Natural killer cell treated with Interleukin-12 subunit alpha and Interleukin-12 subunit beta and Interleukin-15 and Interleukin-18, amount 100 ng/mL, for 72 hours (primary cell): ENCODE measurements around the gene PAPPA. TPM values are rescaled to one million over a fixed set of nuclear protein-coding genes. Genes with fewer than 3 reads are reported as not detected.

Experiments used
- ATAC-seq, 2 donors: fragments of 150-1000 bp; cut with Tn5 transposase in 1 of 2; sonication (Bioruptor Pico), chemical (Tn5 transposase) in 1 of 2; 2 replicates each; pipeline ENCODE4 v1.10.0; 2021
- DNase-seq: peaks from one replicate; pipeline ENCODE4 v3.0.0; 2022; ENCODE audit warnings: low spot score
- H3K27ac Mint-ChIP-seq, 2 donors: 1 replicate in 1 of 2; 2 replicates in 1 of 2; pipeline ENCODE4 v1.8.0; 2022; ENCODE audit warnings: mixed read lengths in 2 of 2, mild to moderate bottlenecking in 1 of 2, moderate library complexity in 1 of 2
- H3K27me3 Mint-ChIP-seq, 2 donors: 1 replicate in 1 of 2; 2 replicates in 1 of 2; pipeline ENCODE4 v1.8.0; 2022; ENCODE audit warnings: mixed read lengths in 2 of 2
- H3K36me3 Mint-ChIP-seq: one replicate; pipeline ENCODE4 v1.8.0; 2022; ENCODE audit warnings: mixed read lengths
- H3K4me1 Mint-ChIP-seq, 2 donors: 1 replicate in 1 of 2; 2 replicates in 1 of 2; pipeline ENCODE4 v1.8.0; 2022; ENCODE audit warnings: low read depth in 2 of 2, mixed read lengths in 2 of 2, mild to moderate bottlenecking in 1 of 2
- H3K4me3 Mint-ChIP-seq: one replicate; pipeline ENCODE4 v1.8.0; 2022; ENCODE audit warnings: mixed read lengths
- H3K9me3 Mint-ChIP-seq: 2 replicates; pipeline ENCODE4 v1.8.0; 2022; ENCODE audit warnings: mixed read lengths
- total RNA-seq, 2 donors: library from RNA; stranded (reverse); gene quantifications; one replicate each; pipeline ENCODE4 v1.2.3, GENCODE V29; 2022

PAPPA gene
- total RNA-seq, 2 donors from 2014 or later = not detected

DNA sequence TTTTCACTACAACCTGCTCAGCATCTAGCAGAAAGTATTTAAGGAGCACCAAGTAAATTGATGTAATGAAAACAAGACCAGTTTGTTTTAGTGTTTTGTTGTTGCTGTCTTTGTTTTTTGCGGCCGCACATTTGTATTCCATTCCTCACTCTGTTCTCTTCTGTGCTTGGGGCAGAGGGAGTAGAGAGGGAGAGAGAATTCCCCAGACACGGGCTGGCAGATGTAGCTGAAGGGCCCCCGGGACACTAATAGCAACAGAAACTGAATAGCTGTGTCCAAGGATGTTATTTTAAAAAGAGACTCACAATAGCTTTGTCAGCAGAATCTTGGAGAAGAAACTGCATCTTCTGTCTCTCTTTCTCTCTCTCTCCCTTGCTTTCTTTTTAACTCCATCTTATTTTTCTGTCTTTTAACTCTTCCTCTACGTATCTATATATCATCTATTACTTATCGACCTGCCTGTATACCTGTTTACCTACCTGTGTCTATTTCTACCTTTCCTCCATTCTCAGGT lies 145.3 kb downstream of the PAPPA start:
- Mint-ChIP-seq H3K9me3 (peaks cover 6% of the 10 kb centered on the region), H3K27me3 (no peaks in the 10 kb centered on the region), H3K36me3 (no peaks in the 10 kb centered on the region), H3K4me3 (no peak overlapping the region), H3K27ac (no peak overlapping the region), H3K4me1 (no peaks in the 10 kb centered on the region)
- DNase-seq = no peak
- no peak for ATAC-seq

DNA sequence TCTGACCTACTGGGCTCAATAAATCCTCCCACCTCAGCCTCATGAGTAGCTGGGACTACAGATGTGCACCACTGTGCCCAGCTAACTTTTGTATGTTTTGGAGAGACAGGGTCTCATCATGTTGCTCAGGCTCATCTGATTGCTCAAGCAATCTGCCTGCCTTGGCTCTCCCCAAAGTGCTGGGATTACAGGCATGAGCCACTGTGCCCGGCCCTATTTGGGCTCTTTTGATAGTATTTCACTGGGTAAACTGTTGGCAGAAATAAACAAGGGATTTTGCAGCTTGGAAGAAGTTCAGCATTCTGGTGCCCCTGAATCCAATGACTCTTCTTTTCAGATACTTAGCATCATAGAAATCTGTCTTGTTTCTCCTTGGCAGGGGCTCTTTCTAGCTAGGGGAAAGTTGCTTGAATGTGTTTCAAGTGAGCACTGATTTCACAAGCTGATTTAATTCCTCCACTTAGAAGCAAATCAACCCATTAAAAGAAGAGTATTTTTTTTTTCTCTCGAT lies 146.8 kb downstream of the PAPPA start:
- H3K4me3 Mint-ChIP-seq = no peak overlapping the region
- ATAC-seq (no peak), DNase-seq (no peak)
- peaks cover 16% of the 10 kb centered on the region for H3K9me3 Mint-ChIP-seq
- no peak overlapping the region for H3K27ac Mint-ChIP-seq
- H3K27me3 Mint-ChIP-seq = no peaks in the 10 kb centered on the region
- no peaks in the 10 kb centered on the region for H3K36me3 Mint-ChIP-seq
- H3K4me1 Mint-ChIP-seq = no peaks in the 10 kb centered on the region

DNA sequence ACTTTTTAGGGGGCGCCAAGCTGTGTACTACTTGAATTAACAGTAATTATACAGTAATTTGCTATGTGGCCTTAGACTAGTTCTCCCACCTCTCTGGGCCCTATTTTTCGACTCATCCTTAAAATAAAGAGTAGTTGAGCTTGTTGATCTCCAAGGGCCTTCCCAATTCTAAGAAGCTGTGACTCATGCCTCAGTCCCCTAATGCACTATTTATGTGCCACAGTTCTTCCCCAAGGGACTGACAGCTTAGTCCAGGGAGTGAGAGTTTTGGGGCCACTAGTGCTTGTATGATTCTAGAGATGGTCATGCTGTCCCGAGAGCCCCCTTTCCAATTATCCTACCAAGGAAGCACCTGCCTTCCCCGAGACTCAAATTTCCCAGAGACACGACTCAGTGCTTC lies 149.7 kb downstream of the PAPPA start:
- H3K36me3 Mint-ChIP-seq = no peaks in the 10 kb centered on the region
- no peak for ATAC-seq
- peaks cover 17% of the 10 kb centered on the region for H3K9me3 Mint-ChIP-seq
- no peaks in the 10 kb centered on the region for H3K4me1 Mint-ChIP-seq
- no peak for DNase-seq
- no peak overlapping the region for H3K4me3 Mint-ChIP-seq
- H3K27me3 Mint-ChIP-seq = no peaks in the 10 kb centered on the region
- no peak overlapping the region for H3K27ac Mint-ChIP-seq

DNA sequence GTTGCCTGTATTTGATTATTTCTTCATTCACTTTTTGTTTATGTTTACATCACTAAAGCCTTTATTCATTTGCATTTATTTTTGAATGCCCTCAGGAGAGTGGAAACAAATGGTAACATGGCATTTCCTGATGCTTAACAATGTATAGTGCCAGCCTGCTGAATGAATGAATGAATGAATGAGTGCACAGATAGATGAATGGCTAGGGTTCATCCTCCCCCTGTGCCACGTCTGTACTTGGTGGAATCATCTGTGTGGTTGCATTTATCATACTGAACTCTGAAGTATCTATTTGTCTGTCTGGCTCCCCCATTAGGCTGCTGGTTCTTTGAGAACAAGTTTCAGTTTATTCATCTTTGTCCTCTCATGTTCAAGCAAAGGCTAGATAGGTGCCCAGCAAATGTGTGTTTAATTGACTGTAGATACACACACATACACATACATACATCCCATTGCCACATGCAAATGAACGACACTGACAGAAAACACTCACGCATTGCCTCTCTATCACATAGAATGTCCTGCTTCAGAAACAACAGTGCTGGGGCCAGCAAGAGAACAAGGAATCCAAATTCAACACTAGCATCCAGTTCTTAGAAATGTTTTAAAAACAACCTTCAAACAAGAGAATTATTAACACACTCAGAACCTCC lies 150.4 kb downstream of the PAPPA start:
- Mint-ChIP-seq H3K36me3 (no peaks in the 10 kb centered on the region), H3K4me1 (no peaks in the 10 kb centered on the region), H3K4me3 (no peak overlapping the region), H3K27me3 (no peaks in the 10 kb centered on the region), H3K9me3 (peaks cover 17% of the 10 kb centered on the region), H3K27ac (no peak overlapping the region)
- ATAC-seq = no peak
- no peak for DNase-seq

DNA sequence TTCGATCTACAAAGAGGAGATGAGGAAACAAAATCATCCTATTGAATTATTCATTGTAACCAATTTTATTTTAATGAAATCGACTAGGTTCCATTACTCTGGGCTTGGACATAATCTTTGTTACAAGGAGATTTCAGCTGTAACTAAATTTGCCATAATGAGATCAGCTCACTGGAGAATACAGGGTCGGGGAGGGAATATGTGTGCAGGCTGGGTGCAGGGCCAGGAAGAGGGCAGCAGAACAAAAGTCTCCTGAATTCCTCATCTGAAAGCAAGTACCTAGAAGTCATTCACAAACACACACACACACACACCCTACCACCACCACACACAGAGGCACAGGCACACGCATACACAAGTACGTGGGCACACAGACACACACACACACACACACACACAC lies 151.2 kb downstream of the PAPPA start:
- H3K4me3 Mint-ChIP-seq = no peak overlapping the region
- H3K27me3 Mint-ChIP-seq = no peaks in the 10 kb centered on the region
- DNase-seq = no peak
- peaks cover 20% of the 10 kb centered on the region for H3K9me3 Mint-ChIP-seq
- H3K36me3 Mint-ChIP-seq = no peaks in the 10 kb centered on the region
- H3K27ac Mint-ChIP-seq = no peak overlapping the region
- ATAC-seq = no peak
- no peaks in the 10 kb centered on the region for H3K4me1 Mint-ChIP-seq

DNA sequence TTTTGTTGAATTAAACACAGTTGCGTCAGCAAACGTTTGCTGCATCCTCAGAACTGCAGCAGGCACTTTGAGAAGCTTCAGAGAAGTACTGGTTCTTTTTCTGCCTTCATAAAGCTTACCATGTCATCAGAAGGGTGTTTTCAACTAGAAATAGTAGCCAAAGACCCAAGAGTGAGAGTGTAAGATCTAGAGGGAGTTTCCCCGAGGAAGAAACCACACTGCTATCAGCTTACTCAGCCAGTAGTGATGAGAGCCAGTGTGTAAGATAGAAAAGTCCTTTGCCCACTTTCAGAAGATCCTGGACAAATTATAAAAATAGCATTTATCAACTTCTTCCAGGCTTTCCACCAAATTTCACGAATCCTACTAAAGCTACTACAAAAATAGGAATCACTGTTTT lies 154.5 kb downstream of the PAPPA start:
- Mint-ChIP-seq H3K27me3 (no peaks in the 10 kb centered on the region), H3K9me3 (peaks cover 15% of the 10 kb centered on the region), H3K4me1 (no peaks in the 10 kb centered on the region), H3K36me3 (no peaks in the 10 kb centered on the region), H3K4me3 (no peak overlapping the region), H3K27ac (no peak overlapping the region)
- ATAC-seq = no peak
- no peak for DNase-seq

DNA sequence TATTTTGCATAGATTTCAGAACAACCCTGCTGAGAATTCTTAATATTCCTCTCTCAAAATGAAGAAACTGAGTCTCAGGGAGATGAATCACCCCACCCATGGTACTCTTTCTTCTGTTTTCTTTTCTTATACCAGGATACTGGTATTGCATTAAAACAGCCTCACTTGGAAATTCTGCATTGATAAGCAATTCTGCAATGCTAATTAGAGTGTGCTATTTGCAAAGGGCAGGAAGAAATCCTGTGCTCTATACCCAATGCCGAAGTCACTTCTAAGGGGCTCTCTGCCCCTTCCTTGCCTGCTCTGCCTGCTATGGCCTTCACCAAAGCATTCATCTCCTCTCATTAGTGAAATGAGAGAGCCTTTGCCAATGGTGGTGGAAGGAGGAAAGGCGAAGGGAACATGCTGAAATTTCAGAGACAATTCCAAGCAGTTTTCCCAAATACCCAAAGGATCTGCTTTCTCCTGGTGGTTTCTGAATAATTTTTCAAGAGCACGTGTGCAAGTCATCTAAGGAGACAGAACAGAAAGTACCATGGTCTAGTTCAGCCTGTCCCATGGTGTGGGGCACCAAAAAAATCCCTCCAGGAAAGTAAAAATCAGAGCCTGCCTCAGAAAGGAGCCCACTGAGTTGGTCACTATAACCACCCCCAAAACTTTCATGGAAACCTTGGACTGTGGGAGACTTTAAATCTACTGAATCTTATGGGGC lies 156.5 kb downstream of the PAPPA start:
- no peak overlapping the region for H3K4me3 Mint-ChIP-seq
- no peak overlapping the region for H3K27ac Mint-ChIP-seq
- no peaks in the 10 kb centered on the region for H3K27me3 Mint-ChIP-seq
- DNase-seq (no peak), ATAC-seq (no peak)
- peaks cover 12% of the 10 kb centered on the region for H3K9me3 Mint-ChIP-seq
- H3K36me3 Mint-ChIP-seq = no peaks in the 10 kb centered on the region
- H3K4me1 Mint-ChIP-seq = peaks cover 0 to 2% of the 10 kb centered on the region in 2 donors

DNA sequence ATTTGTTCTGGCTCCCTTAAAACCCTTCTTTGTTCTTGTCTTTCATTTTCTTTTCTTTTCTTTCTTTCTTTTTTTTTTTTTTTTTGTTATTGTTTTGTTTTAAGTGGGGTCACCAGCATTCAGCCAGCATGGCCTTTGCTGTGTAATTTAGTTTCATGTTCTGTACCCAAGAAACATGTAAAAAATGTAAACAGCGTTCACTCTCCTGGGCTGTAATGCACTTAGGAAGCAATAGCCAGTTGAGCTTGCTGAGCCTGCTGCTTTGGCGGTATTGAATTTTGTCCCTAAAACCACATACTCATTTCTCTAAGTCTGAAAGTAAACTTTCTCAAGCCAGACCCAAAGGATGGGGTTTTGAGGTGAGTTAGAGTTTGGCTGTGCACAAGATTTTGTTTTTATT lies 158.6 kb downstream of the PAPPA start:
- no peaks in the 10 kb centered on the region for H3K36me3 Mint-ChIP-seq
- no peak for DNase-seq
- no peaks in the 10 kb centered on the region for H3K27me3 Mint-ChIP-seq
- ATAC-seq = no peak
- H3K27ac Mint-ChIP-seq = no peak overlapping the region
- peaks cover 0 to 2% of the 10 kb centered on the region in 2 donors for H3K4me1 Mint-ChIP-seq
- peaks cover 8% of the 10 kb centered on the region for H3K9me3 Mint-ChIP-seq
- H3K4me3 Mint-ChIP-seq = no peak overlapping the region

DNA sequence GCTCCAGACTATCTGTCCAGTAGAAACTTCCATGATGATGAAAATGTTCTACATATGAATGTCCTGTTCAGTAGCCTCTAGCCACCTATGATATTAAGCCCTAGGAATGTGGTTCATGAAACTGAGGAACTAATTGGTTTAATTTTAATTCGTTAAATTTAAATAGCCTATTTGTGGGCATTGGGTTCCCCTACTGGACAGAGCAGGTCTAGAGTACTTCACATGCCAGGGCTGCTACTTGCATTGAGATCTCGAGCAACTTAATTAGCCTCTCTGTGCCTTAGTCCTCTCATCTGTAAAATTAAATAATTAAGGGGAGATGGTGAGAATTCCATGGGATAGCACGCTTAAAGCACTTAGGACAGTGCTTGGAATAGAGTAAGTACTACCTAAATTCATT lies 160.0 kb downstream of the PAPPA start:
- ATAC-seq (no peak), DNase-seq (no peak)
- Mint-ChIP-seq H3K4me3 (no peak overlapping the region), H3K4me1 (peaks cover 0 to 2% of the 10 kb centered on the region in 2 donors), H3K36me3 (no peaks in the 10 kb centered on the region), H3K9me3 (peaks cover 8% of the 10 kb centered on the region), H3K27me3 (no peaks in the 10 kb centered on the region), H3K27ac (no peak overlapping the region)

DNA sequence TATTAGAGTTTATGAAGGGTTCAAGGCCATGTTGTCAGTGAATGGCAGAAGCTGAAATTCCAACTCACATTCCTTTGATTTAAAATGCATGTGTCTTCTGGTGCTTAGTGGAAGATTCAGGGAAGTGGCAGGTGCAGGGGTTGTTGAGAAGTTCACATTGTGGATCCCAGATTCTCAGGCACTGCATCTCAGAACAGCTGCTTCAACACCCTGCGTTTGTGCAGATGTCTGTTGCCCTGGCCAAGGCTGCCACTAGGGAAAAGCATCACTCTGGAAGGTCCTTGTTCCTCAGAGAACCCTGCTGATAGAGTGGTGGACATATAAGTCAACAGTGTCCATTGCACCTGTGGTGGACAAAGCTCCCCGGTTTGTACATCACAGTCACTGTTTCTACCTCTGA lies 162.7 kb downstream of the PAPPA start:
- Mint-ChIP-seq H3K36me3 (no peaks in the 10 kb centered on the region), H3K27me3 (no peaks in the 10 kb centered on the region)

DNA sequence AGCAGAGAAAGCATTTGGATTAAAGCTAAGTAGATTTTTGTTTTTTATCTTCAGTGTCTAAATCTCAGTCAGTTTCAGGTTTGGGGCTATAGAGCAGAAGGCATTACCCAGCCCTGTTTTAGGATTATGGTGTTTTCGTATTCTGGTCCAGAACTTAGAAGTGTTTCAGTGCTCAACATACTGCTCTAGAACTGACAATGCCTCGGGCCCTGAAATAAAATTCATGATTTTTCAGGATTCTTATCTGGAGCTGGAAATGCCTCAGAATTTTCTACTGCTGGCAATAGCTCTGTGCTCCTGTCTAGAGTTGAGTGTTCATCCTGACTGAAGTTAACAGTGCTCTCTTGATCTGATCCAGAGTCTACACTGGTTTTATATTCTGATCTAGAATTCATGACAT lies 163.9 kb downstream of the PAPPA start:
- no peaks in the 10 kb centered on the region for H3K36me3 Mint-ChIP-seq
- no peak overlapping the region for H3K27ac Mint-ChIP-seq
- peaks cover 0 to 2% of the 10 kb centered on the region in 2 donors for H3K4me1 Mint-ChIP-seq
- DNase-seq (no peak), ATAC-seq (no peak)
- H3K9me3 Mint-ChIP-seq = peaks cover 9% of the 10 kb centered on the region
- no peak overlapping the region for H3K4me3 Mint-ChIP-seq
- H3K27me3 Mint-ChIP-seq = no peaks in the 10 kb centered on the region

More for the DNA sequence above, 162.7 kb downstream of the PAPPA start:
- Mint-ChIP-seq H3K27ac (no peak overlapping the region), H3K4me1 (peaks cover 0 to 2% of the 10 kb centered on the region in 2 donors), H3K9me3 (peaks cover 9% of the 10 kb centered on the region), H3K4me3 (no peak overlapping the region)
- ATAC-seq (peak in 1 of 2 donors; percentile 20), DNase-seq (no peak)

DNA sequence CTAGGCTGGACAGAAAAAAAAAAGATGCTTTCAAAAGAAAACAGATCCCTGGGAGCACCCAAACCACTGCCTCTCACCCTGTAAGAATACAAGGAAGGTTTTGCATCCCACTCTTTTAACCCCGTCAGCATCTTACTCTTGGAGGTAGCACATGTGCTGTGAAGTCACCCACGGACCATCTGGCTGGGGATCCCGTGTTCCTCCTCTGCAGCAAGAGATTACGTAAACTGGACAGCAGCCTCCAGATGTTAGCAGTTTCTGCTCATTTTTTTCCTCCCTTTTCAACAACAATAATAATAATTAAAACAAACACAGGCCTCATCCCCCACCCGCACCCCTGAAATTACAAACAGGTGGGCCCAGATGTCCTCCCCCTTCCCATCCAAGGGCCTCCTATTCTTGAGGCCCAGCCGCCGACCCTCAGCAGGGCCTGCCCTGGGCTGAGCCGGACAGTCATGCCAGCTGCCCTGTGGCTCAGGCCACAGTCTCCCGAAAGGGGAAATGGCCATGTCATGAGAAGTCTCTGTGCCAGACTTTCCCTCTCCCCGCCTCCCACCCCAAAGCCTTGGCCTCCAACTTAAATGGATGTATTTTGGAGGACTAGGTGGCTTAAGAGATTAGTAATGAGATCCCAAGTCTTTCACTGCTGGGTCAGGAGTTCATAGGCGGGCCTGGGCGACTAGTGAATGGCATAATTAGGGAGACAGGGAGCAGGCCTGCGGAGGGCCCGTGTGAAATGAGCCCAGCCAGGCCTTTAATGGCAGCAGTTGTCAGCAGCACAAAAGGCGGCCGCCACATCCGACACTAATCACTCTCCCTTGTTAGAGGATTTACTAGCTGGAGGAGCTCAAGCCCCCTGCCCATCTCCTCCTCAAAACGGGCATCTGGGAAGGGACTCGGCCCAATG lies 165.1 kb downstream of the PAPPA start:
- peak in 1 of 2 donors; percentile 29 for ATAC-seq
- Mint-ChIP-seq H3K9me3 (peaks cover 9% of the 10 kb centered on the region), H3K4me1 (peaks cover 0 to 2% of the 10 kb centered on the region in 2 donors), H3K36me3 (no peaks in the 10 kb centered on the region), H3K27ac (no peak overlapping the region), H3K27me3 (no peaks in the 10 kb centered on the region), H3K4me3 (no peak overlapping the region)
- no peak for DNase-seq

DNA sequence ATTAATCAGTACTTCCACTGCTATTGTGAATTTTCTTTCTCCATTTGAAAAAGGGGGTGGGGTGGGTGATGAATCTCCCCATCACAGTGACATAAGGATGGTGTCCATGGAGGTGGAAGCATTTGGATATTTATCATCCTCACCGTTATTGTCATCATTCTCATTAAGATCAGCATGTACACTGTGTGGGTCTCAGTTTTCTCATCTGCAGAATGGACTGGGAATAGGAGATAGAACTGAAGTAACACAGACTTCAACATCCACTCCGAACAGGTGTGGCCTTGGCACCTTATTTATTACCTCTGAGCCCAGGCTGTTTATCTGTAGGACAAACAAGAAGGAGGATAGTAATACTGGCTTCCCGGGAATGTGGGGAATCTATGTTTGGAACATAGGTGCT lies 165.9 kb downstream of the PAPPA start:
- Mint-ChIP-seq H3K36me3 (no peaks in the 10 kb centered on the region), H3K27me3 (no peaks in the 10 kb centered on the region), H3K9me3 (peaks cover 8% of the 10 kb centered on the region), H3K27ac (no peak overlapping the region), H3K4me1 (peaks cover 0 to 2% of the 10 kb centered on the region in 2 donors), H3K4me3 (no peak overlapping the region)
- no peak for DNase-seq
- no peak for ATAC-seq
